Activated CD4-positive, alpha-beta T cell treated with anti-CD3 and anti-CD28 coated beads for 48 hours (primary cell): ENCODE measurements around the gene NUP205.
A peak's percentile ranks its signal among the peaks of the same experiment; 100 is the strongest.
"Not testable (repeated sequence)": the region's sequence is repeated elsewhere in the genome, so short reads cannot be mapped to it uniquely, and the experiment has no call there.

Source experiments
- DNase-seq: peaks from one replicate; pipeline ENCODE4 v3.0.0-alpha.2; 2020

The NUP205 gene

GRCh38 chr7:135670179-135670578, 112.5 kb downstream of the NUP205 start:
- DNase-seq, result no peak

- DNase-seq, result peak; percentile 8
These were observed 115.0 kb downstream of the NUP205 start for GRCh38 chr7:135672560-135673359.

GRCh38 chr7:135673360-135673706, 115.6 kb downstream of the NUP205 start:
- no peak for DNase-seq

GRCh38 chr7:135678612-135679575, 121.2 kb downstream of the NUP205 start:
- DNase-seq, result no peak

- DNase-seq, result no peak
These were observed 124.0 kb downstream of the NUP205 start for GRCh38 chr7:135681762-135682161.

GRCh38 chr7:135682191-135682590, 124.5 kb downstream of the NUP205 start:
- DNase-seq, result no peak

GRCh38 chr7:135683609-135684008, 125.9 kb downstream of the NUP205 start:
- DNase-seq, result no peak

GRCh38 chr7:135684136-135684535, 126.4 kb downstream of the NUP205 start:
- no peak for DNase-seq

- DNase-seq, result no peak
These were observed 127.0 kb downstream of the NUP205 start for GRCh38 chr7:135684699-135685098.

GRCh38 chr7:135685306-135686084, 127.8 kb downstream of the NUP205 start:
- DNase-seq, result no peak

GRCh38 chr7:135687466-135687865, 129.7 kb downstream of the NUP205 start:
- DNase-seq, result no peak

GRCh38 chr7:135690566-135690965, 132.8 kb downstream of the NUP205 start:
- DNase-seq, result no peak

GRCh38 chr7:135692055-135692454, 134.3 kb downstream of the NUP205 start:
- no peak for DNase-seq

- not testable (repeated sequence) for DNase-seq
These were observed 134.9 kb downstream of the NUP205 start for GRCh38 chr7:135692606-135693005.

- no peak for DNase-seq
These were observed 135.8 kb downstream of the NUP205 start for GRCh38 chr7:135693558-135693957.

- no peak for DNase-seq
These were observed 139.7 kb downstream of the NUP205 start for GRCh38 chr7:135697276-135698049.
